Esophagus squamous epithelium (tissue), 4 donors: Measurements from ENCODE around the gene PLEK2.

Experiments
- POLR2A ChIP-seq, 4 donors: fragments of 450-650 bp; IDR thresholded peaks; one replicate each; pipeline ENCODE4 v1.6.1; 2017; ENCODE audit warnings: antibody characterized with exemption in 4 of 4, mild to moderate bottlenecking in 4 of 4, moderate library complexity in 3 of 4
- TF ChIP-seq, protein P1 (sequence below), 6 experiments: fragments of 450-650 bp in 4 of 6; fragments of 200-600 bp in 2 of 6; sonication (generic) in 2 of 6; IDR thresholded peaks; one replicate each; pipeline ENCODE4 v1.5.1; 2016 to 2019; ENCODE audit warnings: antibody characterized with exemption in 6 of 6, mild to moderate bottlenecking in 4 of 6, moderate library complexity in 4 of 6

DNA sequence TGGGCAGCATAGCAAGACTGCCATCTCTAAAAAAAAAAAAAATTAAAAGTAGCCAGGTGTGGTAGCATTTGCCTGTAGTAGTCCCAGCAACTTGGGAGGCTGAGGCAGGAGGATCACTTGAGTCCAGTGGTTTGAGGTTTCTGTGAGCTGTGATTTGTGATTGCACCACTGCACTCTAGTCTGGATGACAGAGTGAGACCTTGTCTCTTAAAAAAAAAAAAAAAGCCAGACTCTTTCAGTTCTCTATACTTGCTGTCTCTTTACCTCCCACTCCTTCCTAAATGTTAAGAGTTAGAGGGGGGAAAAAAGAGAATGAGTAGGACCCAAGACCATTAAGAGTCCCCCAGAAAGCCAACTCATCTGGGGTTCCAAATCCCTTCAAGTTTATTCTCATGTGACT, 34.0 kb downstream of the PLEK2 start:
- TF ChIP-seq, protein P1, sequence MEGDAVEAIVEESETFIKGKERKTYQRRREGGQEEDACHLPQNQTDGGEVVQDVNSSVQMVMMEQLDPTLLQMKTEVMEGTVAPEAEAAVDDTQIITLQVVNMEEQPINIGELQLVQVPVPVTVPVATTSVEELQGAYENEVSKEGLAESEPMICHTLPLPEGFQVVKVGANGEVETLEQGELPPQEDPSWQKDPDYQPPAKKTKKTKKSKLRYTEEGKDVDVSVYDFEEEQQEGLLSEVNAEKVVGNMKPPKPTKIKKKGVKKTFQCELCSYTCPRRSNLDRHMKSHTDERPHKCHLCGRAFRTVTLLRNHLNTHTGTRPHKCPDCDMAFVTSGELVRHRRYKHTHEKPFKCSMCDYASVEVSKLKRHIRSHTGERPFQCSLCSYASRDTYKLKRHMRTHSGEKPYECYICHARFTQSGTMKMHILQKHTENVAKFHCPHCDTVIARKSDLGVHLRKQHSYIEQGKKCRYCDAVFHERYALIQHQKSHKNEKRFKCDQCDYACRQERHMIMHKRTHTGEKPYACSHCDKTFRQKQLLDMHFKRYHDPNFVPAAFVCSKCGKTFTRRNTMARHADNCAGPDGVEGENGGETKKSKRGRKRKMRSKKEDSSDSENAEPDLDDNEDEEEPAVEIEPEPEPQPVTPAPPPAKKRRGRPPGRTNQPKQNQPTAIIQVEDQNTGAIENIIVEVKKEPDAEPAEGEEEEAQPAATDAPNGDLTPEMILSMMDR (IDR thresholded peaks at IDR 0.05): no peak
- TF ChIP-seq POLR2A (IDR thresholded peaks at IDR 0.05): no peak
